ENCODE results near the gene PTH2. TPM values are rescaled to one million over a fixed set of nuclear protein-coding genes. Genes with fewer than 3 reads are reported as not detected.

Gene PTH2
- total and polyA plus RNA-seq, 2 experiments from 2014 or later, result not detected

DNA sequence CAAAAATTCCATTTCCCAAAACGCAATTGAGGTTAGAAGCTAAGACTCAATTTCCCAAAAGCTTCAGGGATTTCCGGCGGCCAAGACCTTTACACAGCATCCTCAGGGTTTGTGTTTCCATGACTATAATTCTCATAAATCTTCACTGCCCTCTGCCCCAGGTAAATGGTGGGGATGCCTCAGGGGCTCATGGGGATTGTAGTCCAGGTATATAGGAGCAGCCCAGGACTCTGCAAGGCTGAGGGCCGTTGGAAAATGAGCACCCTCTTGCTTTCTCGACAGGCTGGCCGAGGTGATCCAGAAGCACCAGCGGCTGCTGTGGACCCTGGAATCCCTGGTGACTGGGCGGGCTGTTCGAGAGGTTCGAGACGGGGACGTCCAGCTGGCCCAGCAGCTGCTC, 36.1 kb upstream of the PTH2 start:
- Histone ChIP-seq H3K4me3 (no peak overlapping the region), H3K36me3 (replicated peaks; ENCODE audit: insufficient read depth, low read depth) (peaks cover 2% of the 10 kb centered on the region), H3K9me2 (replicated peaks; ENCODE audit: insufficient read depth) (no peaks in the 10 kb centered on the region), H3K27ac (no peak overlapping the region), H3K27me3 (no peaks in the 10 kb centered on the region), H3K79me2 (peaks cover 5% of the 10 kb centered on the region), H2AFZ (no peak overlapping the region), H3K4me2 (no peak overlapping the region), H4K20me1 (ENCODE audit: insufficient read depth, poor library complexity, severe bottlenecking) (no peaks in the 10 kb centered on the region), H3K4me1 (ENCODE audit: insufficient read depth) (peaks cover 1% of the 10 kb centered on the region), H3K9me3 (ENCODE audit: low read depth) (no peaks in the 10 kb centered on the region)
- 90% methylated on average over 12 of the region's 12 CpGs for WGBS (ENCODE audit: low lambda C conversion rate, missing lambda C conversion rate)
- TF ChIP-seq, protein P1, sequence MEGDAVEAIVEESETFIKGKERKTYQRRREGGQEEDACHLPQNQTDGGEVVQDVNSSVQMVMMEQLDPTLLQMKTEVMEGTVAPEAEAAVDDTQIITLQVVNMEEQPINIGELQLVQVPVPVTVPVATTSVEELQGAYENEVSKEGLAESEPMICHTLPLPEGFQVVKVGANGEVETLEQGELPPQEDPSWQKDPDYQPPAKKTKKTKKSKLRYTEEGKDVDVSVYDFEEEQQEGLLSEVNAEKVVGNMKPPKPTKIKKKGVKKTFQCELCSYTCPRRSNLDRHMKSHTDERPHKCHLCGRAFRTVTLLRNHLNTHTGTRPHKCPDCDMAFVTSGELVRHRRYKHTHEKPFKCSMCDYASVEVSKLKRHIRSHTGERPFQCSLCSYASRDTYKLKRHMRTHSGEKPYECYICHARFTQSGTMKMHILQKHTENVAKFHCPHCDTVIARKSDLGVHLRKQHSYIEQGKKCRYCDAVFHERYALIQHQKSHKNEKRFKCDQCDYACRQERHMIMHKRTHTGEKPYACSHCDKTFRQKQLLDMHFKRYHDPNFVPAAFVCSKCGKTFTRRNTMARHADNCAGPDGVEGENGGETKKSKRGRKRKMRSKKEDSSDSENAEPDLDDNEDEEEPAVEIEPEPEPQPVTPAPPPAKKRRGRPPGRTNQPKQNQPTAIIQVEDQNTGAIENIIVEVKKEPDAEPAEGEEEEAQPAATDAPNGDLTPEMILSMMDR (IDR thresholded peaks at IDR 0.05; ENCODE audit: poor library complexity), result no peak
- TF ChIP-seq EZH2 (IDR thresholded peaks at IDR 0.05; ENCODE audit: borderline replicate concordance) (no peak), EZH2phosphoT487 (IDR thresholded peaks at IDR 0.05; ENCODE audit: low read depth, severe bottlenecking, unreplicated experiment) (no peak)
- DNase-seq (ENCODE audit: low spot score), result no peak

DNA sequence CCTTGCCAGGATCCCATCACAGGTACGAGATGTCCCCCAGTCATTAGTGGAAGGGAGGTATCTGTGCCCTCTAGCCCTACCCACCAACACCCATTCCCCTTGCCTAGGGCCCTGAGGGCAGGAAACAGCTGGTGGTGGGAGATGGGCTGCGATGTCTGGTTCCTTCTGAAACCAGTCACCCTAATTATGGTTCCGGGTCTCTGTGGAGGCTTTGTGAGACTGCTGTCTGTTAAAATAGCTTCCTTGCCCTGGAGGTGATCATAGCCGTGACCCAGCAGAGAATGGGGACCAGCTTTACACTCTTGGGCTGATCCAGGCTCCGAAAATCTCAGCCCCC, 35.3 kb upstream of the PTH2 start:
- 88% methylated on average over 5 of the region's 5 CpGs for WGBS (ENCODE audit: low lambda C conversion rate, missing lambda C conversion rate)
- no peak for DNase-seq (ENCODE audit: low spot score)
- H4K20me1 ChIP-seq (ENCODE audit: insufficient read depth, poor library complexity, severe bottlenecking), result no peaks in the 10 kb centered on the region
- peaks cover 11% of the 10 kb centered on the region for H3K79me2 ChIP-seq
- H3K27ac ChIP-seq, result peak overlapping the region; percentile 37
- no peak overlapping the region for H3K4me2 ChIP-seq
- H3K4me3 ChIP-seq, result no peak overlapping the region
- no peaks in the 10 kb centered on the region for H3K27me3 ChIP-seq
- H2AFZ ChIP-seq, result no peak overlapping the region
- H3K9me2 ChIP-seq (replicated peaks; ENCODE audit: insufficient read depth), result no peaks in the 10 kb centered on the region
- H3K9me3 ChIP-seq (ENCODE audit: low read depth), result no peaks in the 10 kb centered on the region
- TF ChIP-seq, protein P1 (IDR thresholded peaks at IDR 0.05; ENCODE audit: poor library complexity), result no peak
- no peak for TF ChIP-seq EZH2 (IDR thresholded peaks at IDR 0.05; ENCODE audit: borderline replicate concordance)
- no peak for TF ChIP-seq EZH2phosphoT487 (IDR thresholded peaks at IDR 0.05; ENCODE audit: low read depth, severe bottlenecking, unreplicated experiment)
- peaks cover 7% of the 10 kb centered on the region for H3K4me1 ChIP-seq (ENCODE audit: insufficient read depth)
- peaks cover 2% of the 10 kb centered on the region for H3K36me3 ChIP-seq (replicated peaks; ENCODE audit: insufficient read depth, low read depth)

DNA sequence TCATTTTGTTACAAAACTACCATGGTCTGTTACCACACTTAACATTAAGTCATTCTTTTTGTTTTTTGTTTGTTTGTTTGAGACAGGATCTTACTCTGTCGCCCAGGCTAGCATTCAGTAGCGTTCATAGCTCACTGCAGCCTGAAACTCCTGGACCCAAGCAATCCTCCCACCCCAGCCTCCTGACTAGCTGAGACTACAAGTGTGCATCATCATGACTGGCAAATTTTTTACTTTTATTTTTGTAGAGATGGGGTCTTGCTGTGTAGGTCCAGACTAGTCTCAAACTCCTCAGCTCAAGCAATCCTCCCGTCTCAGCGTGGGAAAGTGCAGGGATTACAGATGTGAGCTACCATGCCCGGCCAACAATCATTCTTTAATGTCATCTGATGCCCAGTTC, 33.1 kb upstream of the PTH2 start:
- H3K9me3 ChIP-seq (ENCODE audit: low read depth), result no peaks in the 10 kb centered on the region
- no peaks in the 10 kb centered on the region for H3K9me2 ChIP-seq (replicated peaks; ENCODE audit: insufficient read depth)
- H3K4me3 ChIP-seq, result no peak overlapping the region
- no peaks in the 10 kb centered on the region for H4K20me1 ChIP-seq (ENCODE audit: insufficient read depth, poor library complexity, severe bottlenecking)
- WGBS (ENCODE audit: low lambda C conversion rate, missing lambda C conversion rate), result 95% methylated on average over 5 of the region's 5 CpGs
- H3K36me3 ChIP-seq (replicated peaks; ENCODE audit: insufficient read depth, low read depth), result peaks cover 2% of the 10 kb centered on the region
- peaks cover 7% of the 10 kb centered on the region for H3K4me1 ChIP-seq (ENCODE audit: insufficient read depth)
- peaks cover 11% of the 10 kb centered on the region for H3K79me2 ChIP-seq
- TF ChIP-seq, protein P1 (IDR thresholded peaks at IDR 0.05; ENCODE audit: poor library complexity), result no peak
- TF ChIP-seq EZH2 (IDR thresholded peaks at IDR 0.05; ENCODE audit: borderline replicate concordance) (no peak), EZH2phosphoT487 (IDR thresholded peaks at IDR 0.05; ENCODE audit: low read depth, severe bottlenecking, unreplicated experiment) (no peak)
- H3K27me3 ChIP-seq, result no peaks in the 10 kb centered on the region
- no peak for DNase-seq (ENCODE audit: low spot score)
- H2AFZ ChIP-seq, result no peak overlapping the region
- no peak overlapping the region for H3K4me2 ChIP-seq
- no peak overlapping the region for H3K27ac ChIP-seq

- H3K9me2 ChIP-seq (replicated peaks; ENCODE audit: insufficient read depth), result no peaks in the 10 kb centered on the region
- H3K79me2 ChIP-seq, result peaks cover 16% of the 10 kb centered on the region
- peaks cover 2% of the 10 kb centered on the region for H3K36me3 ChIP-seq (replicated peaks; ENCODE audit: insufficient read depth, low read depth)
- H4K20me1 ChIP-seq (ENCODE audit: insufficient read depth, poor library complexity, severe bottlenecking), result no peaks in the 10 kb centered on the region
- no peak overlapping the region for H3K4me2 ChIP-seq
- H2AFZ ChIP-seq, result no peak overlapping the region
- TF ChIP-seq EZH2phosphoT487 (IDR thresholded peaks at IDR 0.05; ENCODE audit: low read depth, severe bottlenecking, unreplicated experiment) (no peak), EZH2 (IDR thresholded peaks at IDR 0.05; ENCODE audit: borderline replicate concordance) (no peak)
- TF ChIP-seq, protein P1 (IDR thresholded peaks at IDR 0.05; ENCODE audit: poor library complexity), result no peak
- H3K4me3 ChIP-seq, result no peak overlapping the region
- DNase-seq (ENCODE audit: low spot score), result no peak
- H3K27me3 ChIP-seq, result no peaks in the 10 kb centered on the region
- WGBS (ENCODE audit: low lambda C conversion rate, missing lambda C conversion rate), result 91% methylated on average over 5 of the region's 5 CpGs
- no peaks in the 10 kb centered on the region for H3K9me3 ChIP-seq (ENCODE audit: low read depth)
- H3K4me1 ChIP-seq (ENCODE audit: insufficient read depth), result peaks cover 7% of the 10 kb centered on the region
- no peak overlapping the region for H3K27ac ChIP-seq
These were observed 32.5 kb upstream of the PTH2 start for GRCh38 chr19:49455773-49456172.
